HepG2 (cell line): ENCODE data around the gene PAK1. TPM values are rescaled to one million over a fixed set of nuclear protein-coding genes. Genes with fewer than 3 reads are reported as not detected.
A peak's percentile ranks its signal among the peaks of the same experiment; 100 is the strongest.

Experiments used
- ELF3 ChIP-seq: IDR thresholded peaks from 2 replicates; pipeline ENCODE4 v1.6.1; 2016; ENCODE audit warnings: missing genetic modification reagents, missing compliant biosample characterization
- ETV5 ChIP-seq: IDR thresholded peaks from 2 replicates; pipeline ENCODE4 v1.6.1; 2018; ENCODE audit warnings: missing biosample characterization, missing genetic modification reagents, inconsistent platforms, borderline replicate concordance
- FOSL2 ChIP-seq: sonication (generic); formaldehyde crosslinking; IDR thresholded peaks from 2 replicates; pipeline ENCODE4 v1.4.0; 2020; ENCODE audit warnings: missing genetic modification reagents
- GABPA ChIP-seq, 2 experiments: IDR thresholded peaks; 2 replicates each; pipeline ENCODE4 v1.6.1; 2011 to 2016; ENCODE audit warnings: low read depth in 2 of 2, low read length in 1 of 2, missing biosample characterization in 1 of 2, missing genetic modification characterization in 1 of 2
- HDAC1 ChIP-seq: sonication (generic); formaldehyde crosslinking; IDR thresholded peaks from 2 replicates; pipeline ENCODE4 v1.5.1; 2020; ENCODE audit warnings: mild to moderate bottlenecking, missing genetic modification reagents
- KLF9 ChIP-seq: IDR thresholded peaks from 2 replicates; pipeline ENCODE4 v1.6.1; 2016; ENCODE audit warnings: low read depth
- MAFK ChIP-seq, 2 experiments: IDR thresholded peaks in 1 of 2; conservative IDR thresholded peaks in 1 of 2; 2 replicates each; pipeline ENCODE4 v1.6.1; 2011; ENCODE audit warnings: improper control_type of control experiment in 2 of 2, low read length in 2 of 2
- MIXL1 ChIP-seq: IDR thresholded peaks from 2 replicates; pipeline ENCODE4 v1.6.1; 2016
- NFIC ChIP-seq: IDR thresholded peaks from 2 replicates; pipeline ENCODE4 v1.6.1; 2012; ENCODE audit warnings: mild to moderate bottlenecking, low read length, inconsistent platforms
- NKX3-1 ChIP-seq: sonication (generic); formaldehyde crosslinking; IDR thresholded peaks from 2 replicates; pipeline ENCODE4 v1.5.0; 2020; ENCODE audit warnings: missing genetic modification reagents
- RARA ChIP-seq: IDR thresholded peaks from 2 replicates; pipeline ENCODE4 v1.6.1; 2016; ENCODE audit warnings: missing genetic modification reagents, missing compliant biosample characterization
- SAP130 ChIP-seq: IDR thresholded peaks from 2 replicates; pipeline ENCODE4 v1.6.1; 2016; ENCODE audit warnings: low read depth
- SOX5 ChIP-seq: IDR thresholded peaks from 2 replicates; pipeline ENCODE4 v1.6.1; 2016; ENCODE audit warnings: borderline replicate concordance
- SOX6 ChIP-seq, 2 experiments: fragments of 450-650 bp in 1 of 2; sonication (generic) in 1 of 2; formaldehyde crosslinking in 1 of 2; IDR thresholded peaks; 2 replicates each; pipeline versions ENCODE4 v1.4.0 to v1.6.1; 2017 to 2020; ENCODE audit warnings: antibody characterized with exemption in 1 of 2, mild to moderate bottlenecking in 1 of 2, missing genetic modification reagents in 1 of 2
- TBX2 ChIP-seq: sonication (generic); formaldehyde crosslinking; IDR thresholded peaks from 2 replicates; pipeline ENCODE4 v1.5.0; 2020; ENCODE audit warnings: missing genetic modification reagents, mild to moderate bottlenecking, borderline replicate concordance
- XRCC5 ChIP-seq: fragments of 200-400 bp; formaldehyde crosslinking; optimal IDR thresholded peaks from 2 replicates; pipeline ENCODE3; 2017; ENCODE audit warnings: mild to moderate bottlenecking, low read length
- ZBTB20 ChIP-seq: sonication (generic); formaldehyde crosslinking; IDR thresholded peaks from 2 replicates; pipeline ENCODE4 v1.8.1; 2023; ENCODE audit warnings: missing genetic modification reagents, low read depth, mild to moderate bottlenecking, borderline replicate concordance
- ZNF557 ChIP-seq: sonication (generic); formaldehyde crosslinking; IDR thresholded peaks from 2 replicates; pipeline ENCODE4 v1.4.0; 2020; ENCODE audit warnings: missing genetic modification reagents
- ZNF746 ChIP-seq: sonication (generic); formaldehyde crosslinking; IDR thresholded peaks from 2 replicates; pipeline ENCODE4 v1.8.0; 2022; ENCODE audit warnings: mild to moderate bottlenecking, missing genetic modification reagents
- polyA plus RNA-seq, 8 experiments: library from polyadenylated mRNA; depleted of rRNA in 3 of 8; stranded (reverse) in 7 of 8; unstranded in 1 of 8; fragments of >200 nt; fragmentation: Illumina TruSeq in 4 of 8; extraction: Trizol in 4 of 8; gene quantifications; 2 replicates each; pipeline versions ENCODE4 v1.2.1 to v1.2.3, GENCODE V29; 2011 to 2016; ENCODE audit warnings: low read depth in 4 of 8, missing spikeins in 1 of 8, mixed read lengths in 1 of 8; ENCODE audit not compliant: insufficient read depth in 1 of 8
- total RNA-seq, 5 experiments: library from RNA; depleted of rRNA; stranded (reverse); fragments of >200 nt; fragmentation: Illumina TruSeq; extraction: Trizol; gene quantifications; 2 replicates each; pipeline ENCODE4 v1.2.3, GENCODE V29; 2016; ENCODE audit warnings: low read depth in 1 of 5
- TF ChIP-seq, protein P1 (sequence below): IDR thresholded peaks from 2 replicates; pipeline ENCODE4 v1.6.1; 2012; ENCODE audit warnings: inconsistent platforms

The PAK1 gene
- total and polyA plus RNA-seq, 2 of the 13 experiments (the other 11 are each of a cell fraction or from before 2014, with no cell fraction given): 1.5 to 4.3 TPM

DNA sequence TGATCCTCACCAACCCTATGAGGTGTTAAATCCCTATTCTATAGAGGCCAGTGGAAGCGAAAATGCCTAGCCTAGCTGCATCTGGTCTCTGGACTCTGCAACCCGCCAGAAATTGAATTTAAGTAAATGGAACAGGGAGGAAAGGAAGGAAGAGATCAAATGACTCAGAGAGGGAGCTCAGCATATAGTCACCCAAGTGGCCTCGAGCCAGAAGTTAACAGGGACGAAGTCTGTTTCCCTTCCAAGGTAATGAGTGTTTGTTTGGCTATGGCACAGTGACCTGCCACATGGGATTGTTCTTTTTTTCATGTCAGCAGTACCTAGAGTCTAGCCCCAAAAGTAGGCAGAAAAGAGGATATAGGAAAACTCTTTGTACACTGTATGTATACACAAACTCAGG, 66.3 kb downstream of the PAK1 start (continued):
- TF ChIP-seq MAFK (conservative IDR thresholded peaks at IDR 0.05 in 1 of 2, IDR thresholded peaks at IDR 0.05 in 1 of 2; ENCODE audit: low read length in 2 of 2) (0 out of 4 replicates have a peak, but pooled peaks of 1 of the 2 experiments have one; percentile 15), KLF9 (CRISPR knock-in tag) (no peak), HDAC1 (CRISPR knock-in tag) (no peak), RARA (CRISPR knock-in tag) (0 out of 2 replicates have a peak, but pooled peaks have one; percentile 32), NKX3-1 (CRISPR knock-in tag) (no peak), GABPA (IDR thresholded peaks at IDR 0.05; ENCODE audit: low read depth, low read length) (no peak), GABPA (CRISPR knock-in tag; IDR thresholded peaks at IDR 0.05; ENCODE audit: low read depth) (peak; percentile 10; the same call in 1 of the 2 replicates), SOX6 (IDR thresholded peaks at IDR 0.05) (no peak), SOX6 (CRISPR knock-in tag; IDR thresholded peaks at IDR 0.05) (0 out of 2 replicates have a peak, but pooled peaks have one; percentile 12), ZNF557 (CRISPR knock-in tag) (no peak), NFIC (peak; percentile 23; the same call in 1 of the 2 replicates), ELF3 (CRISPR knock-in tag) (0 out of 2 replicates have a peak, but pooled peaks have one; percentile 13), ETV5 (CRISPR knock-in tag) (peak; percentile 42; the same call in 1 of the 2 replicates), ZBTB20 (CRISPR knock-in tag) (peak; percentile 47; the same call in 1 of the 2 replicates), SAP130 (peak; percentile 52; the same call in 1 of the 2 replicates), MIXL1 (CRISPR knock-in tag) (0 out of 2 replicates have a peak, but pooled peaks have one; percentile 16), FOSL2 (CRISPR knock-in tag) (peak; percentile 63), TBX2 (CRISPR knock-in tag) (peak; percentile 18; the same call in 1 of the 2 replicates), XRCC5 (peak; percentile 12), ZNF746 (CRISPR knock-in tag) (no peak), SOX5 (CRISPR knock-in tag) (peak; percentile 25; the same call in 1 of the 2 replicates)
- TF ChIP-seq, protein P1, sequence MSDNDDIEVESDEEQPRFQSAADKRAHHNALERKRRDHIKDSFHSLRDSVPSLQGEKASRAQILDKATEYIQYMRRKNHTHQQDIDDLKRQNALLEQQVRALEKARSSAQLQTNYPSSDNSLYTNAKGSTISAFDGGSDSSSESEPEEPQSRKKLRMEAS: peak; percentile 29; the same call in 1 of the 2 replicates
